Parathyroid adenoma (tissue), 2 donors: Measurements from ENCODE around the gene ELN.

Source experiments
- H2AFZ ChIP-seq: fragments of 300-600 bp; sonication (generic); one replicate; pipeline ENCODE4 v1.7.0; 2017; ENCODE audit warnings: antibody characterized with exemption, mild to moderate bottlenecking
- H3K27ac ChIP-seq: fragments of 300-600 bp; sonication (generic); one replicate; pipeline ENCODE4 v1.7.0; 2017
- H3K27me3 ChIP-seq: fragments of 300-600 bp; sonication (generic); one replicate; pipeline ENCODE4 v1.7.0; 2017; ENCODE audit warnings: low read length; ENCODE audit not compliant: control insufficient read depth, insufficient read depth
- H3K36me3 ChIP-seq: fragments of 300-600 bp; sonication (generic); one replicate; pipeline ENCODE4 v1.7.0; 2017; ENCODE audit warnings: low read length; ENCODE audit not compliant: control insufficient read depth, insufficient read depth
- H3K4me1 ChIP-seq: fragments of 300-600 bp; sonication (generic); one replicate; pipeline ENCODE4 v1.7.0; 2017; ENCODE audit warnings: control low read depth
- H3K4me2 ChIP-seq: fragments of 300-600 bp; sonication (generic); one replicate; pipeline ENCODE4 v1.7.0; 2017; ENCODE audit warnings: low read length
- H3K4me3 ChIP-seq: fragments of 300-600 bp; sonication (generic); one replicate; pipeline ENCODE4 v1.7.0; 2017; ENCODE audit warnings: low read depth, low read length
- H3K79me2 ChIP-seq: fragments of 300-600 bp; sonication (generic); one replicate; pipeline ENCODE4 v1.7.0; 2017; ENCODE audit warnings: control low read depth
- H3K9ac ChIP-seq: fragments of 300-600 bp; sonication (generic); one replicate; pipeline ENCODE4 v1.7.0; 2017; ENCODE audit warnings: mild to moderate bottlenecking
- H3K9me3 ChIP-seq: fragments of 300-600 bp; sonication (generic); one replicate; pipeline ENCODE4 v1.7.0; 2017; ENCODE audit warnings: low read length; ENCODE audit not compliant: control insufficient read depth
- CTCF ChIP-seq: fragments of 300-600 bp; sonication (generic); IDR thresholded peaks from one replicate; pipeline ENCODE4 v1.7.0; 2017; ENCODE audit warnings: antibody characterized with exemption, mild to moderate bottlenecking
- donor health status: primary hyperparathyroidism.

ELN gene

GRCh38 chr7:74003621-74004020 lies 24.4 kb upstream of the ELN start:
- Histone ChIP-seq H3K27me3 (no peaks in the 10 kb centered on the region), H3K4me3 (no peak overlapping the region), H3K4me1 (no peaks in the 10 kb centered on the region), H3K79me2 (no peaks in the 10 kb centered on the region), H3K36me3 (no peaks in the 10 kb centered on the region), H3K9ac (no peak overlapping the region), H2AFZ (no peak overlapping the region), H3K4me2 (no peak overlapping the region), H3K27ac (no peak overlapping the region), H3K9me3 (no peaks in the 10 kb centered on the region)
- no peak for TF ChIP-seq CTCF

GRCh38 chr7:74006032-74006431 lies 21.9 kb upstream of the ELN start:
- Histone ChIP-seq H3K4me1 (no peaks in the 10 kb centered on the region), H3K27ac (no peak overlapping the region), H2AFZ (no peak overlapping the region), H3K4me2 (no peak overlapping the region), H3K79me2 (no peaks in the 10 kb centered on the region), H3K36me3 (no peaks in the 10 kb centered on the region), H3K27me3 (no peaks in the 10 kb centered on the region), H3K4me3 (no peak overlapping the region), H3K9me3 (no peaks in the 10 kb centered on the region), H3K9ac (no peak overlapping the region)
- TF ChIP-seq CTCF = no peak

GRCh38 chr7:74006451-74007241 lies 21.3 kb upstream of the ELN start:
- Histone ChIP-seq H2AFZ (no peak overlapping the region), H3K27ac (no peak overlapping the region), H3K79me2 (no peaks in the 10 kb centered on the region), H3K4me1 (no peaks in the 10 kb centered on the region), H3K9me3 (no peaks in the 10 kb centered on the region), H3K4me3 (no peak overlapping the region), H3K36me3 (no peaks in the 10 kb centered on the region), H3K9ac (no peak overlapping the region), H3K4me2 (no peak overlapping the region), H3K27me3 (no peaks in the 10 kb centered on the region)
- no peak for TF ChIP-seq CTCF

- Histone ChIP-seq H3K36me3 (no peaks in the 10 kb centered on the region), H3K9ac (no peak overlapping the region), H3K4me3 (no peak overlapping the region), H3K27me3 (no peaks in the 10 kb centered on the region), H3K4me2 (no peak overlapping the region), H2AFZ (no peak overlapping the region), H3K9me3 (no peaks in the 10 kb centered on the region), H3K79me2 (no peaks in the 10 kb centered on the region), H3K4me1 (no peaks in the 10 kb centered on the region), H3K27ac (no peak overlapping the region)
- TF ChIP-seq CTCF = no peak
These were observed 20.8 kb upstream of the ELN start for GRCh38 chr7:74007242-74007567.

GRCh38 chr7:74008687-74009086 lies 19.3 kb upstream of the ELN start:
- Histone ChIP-seq H3K4me1 (no peaks in the 10 kb centered on the region), H3K4me2 (no peak overlapping the region), H3K79me2 (no peaks in the 10 kb centered on the region), H3K27ac (no peak overlapping the region), H3K36me3 (no peaks in the 10 kb centered on the region), H3K9me3 (no peaks in the 10 kb centered on the region), H3K9ac (no peak overlapping the region), H3K27me3 (no peaks in the 10 kb centered on the region), H2AFZ (no peak overlapping the region), H3K4me3 (no peak overlapping the region)
- no peak for TF ChIP-seq CTCF
